ENCODE measurements around the gene KRT12. TPM values are rescaled to one million over a fixed set of nuclear protein-coding genes. Genes with fewer than 3 reads are reported as not detected.

Gene KRT12
- polyA plus RNA-seq, 1 of the 3 experiments (the other 2 are of a cell fraction), result not detected

DNA sequence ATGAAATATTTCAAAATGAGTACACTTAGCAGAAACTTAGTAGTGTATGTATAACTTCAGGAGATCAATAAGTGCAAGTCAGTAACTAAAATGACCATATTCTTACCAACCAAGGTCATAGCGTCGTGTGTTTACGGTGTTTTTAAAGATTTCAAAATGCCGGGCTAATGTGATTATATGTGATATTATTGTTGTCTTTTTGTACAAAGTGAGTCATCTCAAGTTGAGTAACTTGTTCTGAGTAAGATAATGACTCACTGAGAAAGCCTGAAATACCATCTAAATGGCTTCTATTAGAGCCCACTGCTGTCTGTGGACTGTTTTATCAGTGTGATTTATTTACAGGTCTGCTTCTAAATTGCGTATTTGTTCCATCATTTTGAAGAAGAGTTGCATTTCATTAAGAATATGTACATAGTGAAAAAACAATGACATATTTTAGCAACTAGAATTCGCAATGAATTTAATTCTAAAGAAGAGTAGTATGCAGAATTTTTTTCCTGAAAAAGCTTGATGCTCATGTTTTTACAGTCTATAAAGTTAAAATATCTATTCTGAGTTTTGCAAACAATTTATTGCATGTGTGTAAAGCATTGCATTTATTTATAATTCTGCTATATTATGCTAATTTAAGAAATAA is 12.7 kb downstream of the KRT12 start (continued):
- TF ChIP-seq, protein P1, sequence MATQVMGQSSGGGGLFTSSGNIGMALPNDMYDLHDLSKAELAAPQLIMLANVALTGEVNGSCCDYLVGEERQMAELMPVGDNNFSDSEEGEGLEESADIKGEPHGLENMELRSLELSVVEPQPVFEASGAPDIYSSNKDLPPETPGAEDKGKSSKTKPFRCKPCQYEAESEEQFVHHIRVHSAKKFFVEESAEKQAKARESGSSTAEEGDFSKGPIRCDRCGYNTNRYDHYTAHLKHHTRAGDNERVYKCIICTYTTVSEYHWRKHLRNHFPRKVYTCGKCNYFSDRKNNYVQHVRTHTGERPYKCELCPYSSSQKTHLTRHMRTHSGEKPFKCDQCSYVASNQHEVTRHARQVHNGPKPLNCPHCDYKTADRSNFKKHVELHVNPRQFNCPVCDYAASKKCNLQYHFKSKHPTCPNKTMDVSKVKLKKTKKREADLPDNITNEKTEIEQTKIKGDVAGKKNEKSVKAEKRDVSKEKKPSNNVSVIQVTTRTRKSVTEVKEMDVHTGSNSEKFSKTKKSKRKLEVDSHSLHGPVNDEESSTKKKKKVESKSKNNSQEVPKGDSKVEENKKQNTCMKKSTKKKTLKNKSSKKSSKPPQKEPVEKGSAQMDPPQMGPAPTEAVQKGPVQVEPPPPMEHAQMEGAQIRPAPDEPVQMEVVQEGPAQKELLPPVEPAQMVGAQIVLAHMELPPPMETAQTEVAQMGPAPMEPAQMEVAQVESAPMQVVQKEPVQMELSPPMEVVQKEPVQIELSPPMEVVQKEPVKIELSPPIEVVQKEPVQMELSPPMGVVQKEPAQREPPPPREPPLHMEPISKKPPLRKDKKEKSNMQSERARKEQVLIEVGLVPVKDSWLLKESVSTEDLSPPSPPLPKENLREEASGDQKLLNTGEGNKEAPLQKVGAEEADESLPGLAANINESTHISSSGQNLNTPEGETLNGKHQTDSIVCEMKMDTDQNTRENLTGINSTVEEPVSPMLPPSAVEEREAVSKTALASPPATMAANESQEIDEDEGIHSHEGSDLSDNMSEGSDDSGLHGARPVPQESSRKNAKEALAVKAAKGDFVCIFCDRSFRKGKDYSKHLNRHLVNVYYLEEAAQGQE (IDR thresholded peaks at IDR 0.05; ENCODE audit: low read depth, low read length), result no peak
- TF ChIP-seq YY1 (IDR thresholded peaks at IDR 0.05; ENCODE audit: low read depth) (no peak; the same call in 1 of the 2 replicates), FOSL2 (IDR thresholded peaks at IDR 0.05; ENCODE audit: borderline replicate concordance, low read depth) (peak; percentile 98), SMC3 (IDR thresholded peaks at IDR 0.05; ENCODE audit: low read depth, low read length) (no peak), RAD21 (IDR thresholded peaks at IDR 0.05; ENCODE audit: low read length) (no peak), RFX5 (IDR thresholded peaks at IDR 0.05; ENCODE audit: low read length) (no peak), FOXJ3 (CRISPR knock-in tag; IDR thresholded peaks at IDR 0.05) (no peak), TAF1 (IDR thresholded peaks at IDR 0.05; ENCODE audit: borderline replicate concordance, low read depth, low read length) (no peak), CHD2 (IDR thresholded peaks at IDR 0.05; ENCODE audit: low read length, partially characterized antibody) (no peak), TCF12 (IDR thresholded peaks at IDR 0.05) (peak; percentile 74), MEF2A (IDR thresholded peaks at IDR 0.05; ENCODE audit: borderline replicate concordance, low read depth) (0 out of 2 replicates have a peak, but pooled peaks have one; percentile 34), RXRA (IDR thresholded peaks at IDR 0.05; ENCODE audit: borderline replicate concordance, low read depth) (peak; percentile 62; the same call in 1 of the 2 replicates), NRF1 (IDR thresholded peaks at IDR 0.05; ENCODE audit: low read depth, low read length) (no peak)
- TF ChIP-seq, protein P2, sequence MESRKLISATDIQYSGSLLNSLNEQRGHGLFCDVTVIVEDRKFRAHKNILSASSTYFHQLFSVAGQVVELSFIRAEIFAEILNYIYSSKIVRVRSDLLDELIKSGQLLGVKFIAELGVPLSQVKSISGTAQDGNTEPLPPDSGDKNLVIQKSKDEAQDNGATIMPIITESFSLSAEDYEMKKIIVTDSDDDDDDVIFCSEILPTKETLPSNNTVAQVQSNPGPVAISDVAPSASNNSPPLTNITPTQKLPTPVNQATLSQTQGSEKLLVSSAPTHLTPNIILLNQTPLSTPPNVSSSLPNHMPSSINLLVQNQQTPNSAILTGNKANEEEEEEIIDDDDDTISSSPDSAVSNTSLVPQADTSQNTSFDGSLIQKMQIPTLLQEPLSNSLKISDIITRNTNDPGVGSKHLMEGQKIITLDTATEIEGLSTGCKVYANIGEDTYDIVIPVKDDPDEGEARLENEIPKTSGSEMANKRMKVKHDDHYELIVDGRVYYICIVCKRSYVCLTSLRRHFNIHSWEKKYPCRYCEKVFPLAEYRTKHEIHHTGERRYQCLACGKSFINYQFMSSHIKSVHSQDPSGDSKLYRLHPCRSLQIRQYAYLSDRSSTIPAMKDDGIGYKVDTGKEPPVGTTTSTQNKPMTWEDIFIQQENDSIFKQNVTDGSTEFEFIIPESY (IDR thresholded peaks at IDR 0.05; ENCODE audit: borderline replicate concordance, low read depth), result 0 out of 2 replicates have a peak, but pooled peaks have one; percentile 16
- TF ChIP-seq, protein P3, sequence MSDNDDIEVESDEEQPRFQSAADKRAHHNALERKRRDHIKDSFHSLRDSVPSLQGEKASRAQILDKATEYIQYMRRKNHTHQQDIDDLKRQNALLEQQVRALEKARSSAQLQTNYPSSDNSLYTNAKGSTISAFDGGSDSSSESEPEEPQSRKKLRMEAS (IDR thresholded peaks at IDR 0.05; ENCODE audit: low read depth), result peak; percentile 69; the same call in 1 of the 2 replicates
- TF ChIP-seq, protein P4, sequence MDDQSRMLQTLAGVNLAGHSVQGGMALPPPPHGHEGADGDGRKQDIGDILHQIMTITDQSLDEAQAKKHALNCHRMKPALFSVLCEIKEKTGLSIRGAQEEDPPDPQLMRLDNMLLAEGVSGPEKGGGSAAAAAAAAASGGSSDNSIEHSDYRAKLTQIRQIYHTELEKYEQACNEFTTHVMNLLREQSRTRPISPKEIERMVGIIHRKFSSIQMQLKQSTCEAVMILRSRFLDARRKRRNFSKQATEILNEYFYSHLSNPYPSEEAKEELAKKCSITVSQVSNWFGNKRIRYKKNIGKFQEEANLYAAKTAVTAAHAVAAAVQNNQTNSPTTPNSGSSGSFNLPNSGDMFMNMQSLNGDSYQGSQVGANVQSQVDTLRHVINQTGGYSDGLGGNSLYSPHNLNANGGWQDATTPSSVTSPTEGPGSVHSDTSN (IDR thresholded peaks at IDR 0.05), result peak; percentile 85

All from SK-N-SH (cell line).